GM21367 (cell line): ENCODE measurements around the gene LRRC43.
"Not testable (repeated sequence)": the region's sequence is repeated elsewhere in the genome, so short reads cannot be mapped to it uniquely, and the experiment has no call there.

Source experiments
- ATAC-seq: cut with Tn5 transposase; IDR thresholded peaks from one replicate; pipeline ENCODE4 v1.9.1; 2021; ENCODE audit not compliant: unreplicated experiment

LRRC43 gene

DNA sequence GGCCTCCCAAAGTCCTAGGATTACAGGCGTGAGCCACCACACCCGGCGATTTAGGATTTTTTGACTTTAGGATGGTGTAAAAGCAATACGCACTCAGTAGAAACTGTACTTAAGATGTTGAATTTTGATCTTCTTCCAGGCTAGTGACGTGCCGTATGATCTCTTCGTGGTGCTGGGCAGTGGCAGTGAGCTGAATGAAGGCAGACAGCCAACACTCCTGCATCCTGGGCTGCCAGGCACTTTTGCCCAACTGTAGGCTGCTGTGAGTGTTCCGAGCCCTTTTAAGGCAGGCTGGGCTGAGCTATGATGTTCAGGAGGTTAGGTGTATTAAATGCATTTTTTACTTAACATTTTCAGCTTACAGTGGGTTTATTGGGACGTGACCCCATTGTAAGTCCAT, 30.2 kb upstream of the LRRC43 start:
- no peak for ATAC-seq

DNA sequence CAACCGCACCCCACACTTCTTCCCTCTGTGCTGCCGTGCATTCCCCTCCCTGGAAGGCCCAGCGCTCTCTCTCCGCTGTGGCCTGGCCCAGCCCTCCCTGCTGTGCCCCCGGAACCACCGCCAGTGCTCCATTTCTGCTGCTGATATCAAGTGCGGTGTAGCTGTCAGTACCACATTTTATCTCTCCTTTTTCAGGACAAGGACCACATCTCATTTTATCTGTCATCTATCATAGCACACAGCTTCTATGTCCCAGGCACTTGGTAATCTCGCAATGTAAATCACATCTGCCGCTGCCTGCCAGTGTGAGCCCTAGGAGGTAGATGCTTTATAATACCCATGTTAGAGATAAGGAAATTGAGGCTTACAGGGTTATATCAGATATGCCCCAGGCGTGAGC, 27.2 kb upstream of the LRRC43 start:
- ATAC-seq = no peak

DNA sequence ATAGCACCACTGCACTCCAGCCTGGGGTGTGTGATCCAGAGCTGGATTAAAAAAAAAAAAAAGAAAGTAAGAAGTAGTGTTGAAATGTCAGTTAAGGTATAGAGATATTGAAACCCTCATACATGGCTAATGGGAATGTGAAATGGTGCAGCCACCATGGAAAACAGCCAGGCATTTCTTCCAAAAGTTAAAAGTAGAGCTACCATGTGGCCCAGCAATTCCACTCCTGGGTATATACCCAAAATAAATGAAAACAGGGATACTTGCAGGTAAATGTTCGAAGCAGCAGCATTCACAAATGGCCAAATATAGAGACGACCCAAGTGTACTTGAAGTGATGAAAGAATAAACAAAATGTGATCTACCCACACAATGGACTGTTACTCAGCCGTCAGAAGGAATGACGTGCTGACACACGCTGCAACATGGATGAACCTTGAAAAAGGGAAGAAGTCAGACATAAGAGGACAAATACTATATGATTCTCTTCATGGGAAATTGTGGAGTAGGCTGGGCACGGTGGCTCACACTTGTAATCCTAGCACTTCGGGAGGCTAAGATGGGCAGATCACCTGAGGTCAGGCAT, 24.1 kb upstream of the LRRC43 start:
- ATAC-seq = no peak

- no peak for ATAC-seq
Measured at GRCh38 chr12:122159882-122160281, 23.0 kb upstream of the LRRC43 start.

- ATAC-seq = no peak
Measured at GRCh38 chr12:122160761-122161160, 22.2 kb upstream of the LRRC43 start.

DNA sequence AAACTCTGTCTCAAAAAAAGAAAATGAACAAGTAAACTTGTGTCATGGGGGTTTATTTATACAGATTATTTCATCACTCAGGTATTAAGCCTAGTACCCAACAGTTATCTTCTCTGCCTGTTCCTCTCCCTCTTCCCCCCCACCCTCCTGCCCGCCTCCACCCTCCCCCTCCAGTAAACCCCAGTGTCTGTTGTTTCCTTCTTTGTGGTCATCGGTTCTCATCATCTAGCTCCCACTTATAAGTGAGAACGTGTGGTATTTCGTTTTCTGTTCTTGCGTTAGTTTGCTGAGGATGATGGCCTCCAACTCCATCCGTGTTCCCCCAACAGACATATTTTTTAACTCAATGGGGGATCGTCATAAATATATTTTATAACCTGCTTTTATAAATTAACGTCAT, 21.2 kb upstream of the LRRC43 start:
- no peak for ATAC-seq

GRCh38 chr12:122162976-122163375, 19.9 kb upstream of the LRRC43 start:
- no peak for ATAC-seq

DNA sequence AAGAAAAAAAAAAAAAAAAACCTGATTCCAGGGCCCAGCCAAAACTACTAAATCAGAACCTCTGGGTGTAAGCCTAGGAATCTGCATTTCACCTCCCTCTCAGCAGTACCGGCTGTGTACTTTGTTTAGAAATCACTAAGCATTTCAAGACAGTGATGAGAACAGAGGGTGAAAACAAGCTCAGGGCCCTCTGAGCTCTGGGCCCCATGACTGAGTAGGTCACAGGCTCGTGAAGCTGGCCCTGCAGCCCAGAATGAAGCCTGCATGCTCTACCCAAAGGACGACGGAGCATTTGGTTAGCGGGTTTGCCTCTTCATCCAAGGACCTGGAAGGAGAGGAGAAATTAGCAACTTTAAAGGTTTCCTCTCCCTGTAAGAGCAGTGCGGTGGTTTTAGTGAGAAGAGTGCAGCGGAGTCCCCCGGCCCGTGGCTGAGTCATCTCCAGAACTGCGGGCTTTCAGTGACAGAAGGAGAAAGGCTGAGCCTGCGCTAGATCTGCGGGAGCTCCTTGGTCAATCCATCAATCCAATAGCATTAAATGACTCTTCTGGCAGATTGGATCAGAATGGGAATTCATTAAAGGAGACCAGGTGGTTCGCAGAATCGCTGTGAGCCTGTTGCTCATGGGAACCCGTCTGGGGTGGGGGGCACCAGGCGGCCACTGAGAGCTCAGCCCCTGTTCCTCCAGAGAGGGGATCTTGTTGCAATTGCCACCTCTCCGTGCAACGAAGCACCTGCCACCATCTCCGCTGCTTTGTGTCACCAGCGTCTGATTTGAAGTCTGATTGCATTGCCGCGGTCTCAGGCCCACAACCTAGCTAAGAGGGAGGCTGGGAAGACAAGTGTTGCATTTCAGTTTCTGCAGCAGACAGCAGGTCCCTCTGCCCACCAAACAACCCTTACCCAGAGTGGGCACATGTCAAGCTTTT, 16.2 kb upstream of the LRRC43 start:
- ATAC-seq = no peak

GRCh38 chr12:122167356-122167925, 15.5 kb upstream of the LRRC43 start:
- ATAC-seq = no peak

GRCh38 chr12:122168492-122168891, 14.4 kb upstream of the LRRC43 start:
- ATAC-seq = no peak

GRCh38 chr12:122171399-122171798, 11.5 kb upstream of the LRRC43 start:
- ATAC-seq = no peak

- no peak for ATAC-seq
Measured at GRCh38 chr12:122172262-122172939, 10.5 kb upstream of the LRRC43 start.

DNA sequence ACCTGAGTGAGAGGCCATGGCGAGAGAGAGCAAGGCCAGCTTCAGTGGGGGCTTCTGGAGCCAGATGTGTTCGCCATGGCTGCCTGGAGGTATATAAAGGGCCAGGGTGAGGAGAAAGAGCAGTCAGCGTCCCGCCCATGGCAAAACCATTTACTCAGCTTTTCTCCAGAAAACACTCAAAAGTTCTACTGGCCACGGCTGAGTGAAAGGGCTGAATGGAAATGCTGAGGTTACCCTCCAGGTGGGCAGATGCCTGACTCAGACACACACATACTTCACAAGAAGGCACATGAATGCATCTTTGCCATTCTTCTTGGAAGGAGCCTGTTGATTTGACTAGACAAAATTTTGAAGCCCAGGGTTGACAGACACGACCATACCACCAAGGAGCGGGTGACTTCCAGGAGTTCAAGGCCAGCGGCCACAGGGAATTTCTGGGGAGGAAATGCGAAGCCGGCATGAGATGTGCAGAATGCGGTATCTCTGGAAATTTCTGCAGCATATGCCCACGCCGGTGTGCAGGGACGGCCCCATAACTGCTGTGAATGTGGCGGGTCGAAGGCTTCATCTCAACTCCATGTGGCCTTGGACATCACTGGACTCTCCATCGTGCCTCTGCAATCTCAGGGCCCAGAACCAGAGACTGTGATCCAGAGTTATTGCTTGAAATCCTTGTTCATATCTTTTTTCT, 8.6 kb upstream of the LRRC43 start, which contains the start of gene IL31:
IL31 (minus strand) TSS at position 67 of the 691 bp plus-strand sequence; CDS start at position 18, 49 bp downstream.
- ATAC-seq = no peak

DNA sequence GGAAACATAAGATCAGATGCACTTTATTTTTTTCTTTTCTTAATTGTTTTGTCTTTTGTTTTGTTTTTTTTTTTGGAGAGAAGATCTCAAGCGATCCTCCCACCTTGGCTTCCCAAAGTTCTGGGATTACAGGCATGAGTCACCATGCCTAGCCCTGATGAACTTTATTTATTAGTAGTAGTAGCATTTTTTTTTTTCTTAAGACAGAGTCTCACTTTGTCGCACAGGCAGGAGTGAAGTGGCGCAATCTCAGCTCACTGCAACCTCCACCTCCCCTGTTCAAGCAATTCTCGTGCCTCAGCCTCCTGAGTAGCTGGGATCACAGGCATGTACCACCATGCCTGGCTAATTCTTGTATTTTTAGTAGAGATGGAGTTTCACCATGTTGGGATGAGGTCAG, 6.5 kb upstream of the LRRC43 start:
- not testable (repeated sequence) for ATAC-seq

DNA sequence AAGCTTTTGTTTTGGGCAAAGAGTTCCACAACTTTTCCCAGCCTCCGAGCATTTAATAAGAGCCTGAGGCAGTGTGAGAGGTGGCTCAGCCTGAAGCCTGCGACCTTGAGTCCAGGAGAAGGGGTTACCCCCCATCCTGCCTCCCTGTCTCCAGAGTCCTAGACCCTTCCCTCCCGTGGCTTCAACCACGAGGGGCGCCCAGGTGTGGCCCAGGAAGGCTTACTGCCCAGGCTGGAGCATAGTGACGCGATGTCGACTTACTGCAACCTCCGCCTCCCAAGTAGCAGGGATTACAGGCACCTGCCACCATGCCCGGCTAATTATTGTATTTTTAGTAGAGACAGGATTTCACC, 641 bp downstream of the LRRC43 start:
- no peak for ATAC-seq

- ATAC-seq = no peak
Measured at GRCh38 chr12:122184517-122184916, 1.6 kb downstream of the LRRC43 start.

GRCh38 chr12:122185079-122185478, 2.2 kb downstream of the LRRC43 start:
- no peak for ATAC-seq

DNA sequence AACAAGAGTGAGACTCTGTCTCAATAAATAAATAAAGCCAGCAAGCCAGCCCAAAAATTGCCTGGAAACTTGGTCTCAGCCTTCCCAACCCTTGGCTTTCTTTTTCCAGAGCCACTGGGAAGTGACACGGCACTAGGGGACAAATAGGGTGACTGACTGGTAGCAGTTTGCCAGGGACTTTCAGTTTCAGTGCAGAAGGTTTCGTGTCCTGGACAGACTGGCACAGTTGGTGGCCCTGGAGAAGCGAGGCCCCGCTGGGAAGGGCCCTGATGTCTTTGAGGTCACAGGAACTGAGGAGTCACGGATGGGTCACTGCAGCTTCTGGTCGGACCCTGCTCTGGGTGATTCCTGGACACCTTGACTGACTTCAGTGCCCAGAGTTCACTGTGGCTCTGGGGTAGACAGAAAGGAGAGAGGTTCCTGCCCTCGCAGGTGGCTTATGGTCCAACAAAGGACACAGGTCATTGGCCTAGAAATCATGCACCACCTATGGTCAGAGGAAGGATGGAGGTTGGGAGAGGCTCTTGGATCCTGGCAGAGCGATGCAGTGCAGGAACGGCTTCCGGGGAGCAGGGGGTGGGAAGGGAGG, 2.7 kb downstream of the LRRC43 start:
- no peak for ATAC-seq

DNA sequence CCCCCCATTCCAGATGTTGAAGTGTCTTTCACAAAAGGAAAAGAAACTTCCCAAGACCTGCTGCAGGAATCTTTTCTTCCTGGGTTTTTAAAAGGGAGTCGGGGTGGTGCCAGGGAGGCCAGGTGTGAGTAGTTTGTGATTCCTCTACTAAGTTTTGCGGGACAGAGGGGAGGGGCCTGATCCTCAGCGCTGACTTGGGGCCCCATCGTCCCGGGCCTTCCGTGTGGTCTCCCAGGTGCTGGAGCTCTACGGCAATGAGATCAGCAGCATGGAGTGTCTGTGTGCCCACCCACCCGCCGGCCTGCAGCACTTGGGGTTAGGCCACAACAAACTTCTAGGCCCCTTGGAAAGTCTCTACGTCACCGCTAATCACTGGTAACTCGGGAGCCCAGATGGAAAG, 4.5 kb downstream of the LRRC43 start:
- ATAC-seq = no peak

DNA sequence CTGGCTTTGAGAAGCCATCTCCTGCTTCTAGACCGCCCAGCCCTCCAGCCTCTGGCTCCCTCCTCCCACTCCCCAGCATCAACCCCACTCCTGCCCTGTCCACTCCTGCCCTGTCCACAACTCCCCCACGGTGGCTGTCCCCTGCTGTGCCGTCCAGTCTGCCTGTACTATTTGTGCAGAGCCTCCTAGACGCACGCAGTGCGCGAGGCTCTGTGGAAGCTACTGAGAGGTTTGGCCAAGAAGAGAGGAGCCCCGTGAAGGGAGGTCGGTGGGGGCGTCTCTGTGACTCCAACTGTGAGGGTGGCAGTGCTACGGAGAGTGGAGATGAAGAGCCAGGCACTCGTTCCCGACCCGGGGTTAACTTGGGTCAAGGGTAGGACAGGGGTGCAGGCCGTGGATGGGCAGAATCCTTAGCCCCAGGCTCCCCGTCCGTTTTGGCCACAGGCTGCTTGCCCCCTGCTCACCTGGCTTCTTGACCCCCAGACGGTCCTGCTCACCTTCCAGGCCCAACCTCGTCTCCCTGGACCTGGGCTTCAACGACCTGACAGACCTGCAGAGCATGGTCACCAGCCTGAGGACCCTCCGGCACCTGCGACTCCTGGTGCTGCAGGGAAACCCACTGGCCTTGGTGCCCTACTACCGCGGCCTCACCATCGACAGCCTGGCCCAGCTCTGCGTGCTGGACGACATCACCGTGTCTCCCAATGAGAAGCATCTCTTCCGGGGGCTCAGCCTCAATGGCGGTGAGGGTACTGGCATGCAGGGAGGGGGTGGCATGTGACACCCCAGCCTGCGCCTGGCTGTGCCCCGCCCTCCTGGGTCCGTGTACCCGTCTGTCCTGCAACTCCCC, 6.9 kb downstream of the LRRC43 start:
- ATAC-seq = no peak
